ENCODE results near the gene CALML6.

DNA sequence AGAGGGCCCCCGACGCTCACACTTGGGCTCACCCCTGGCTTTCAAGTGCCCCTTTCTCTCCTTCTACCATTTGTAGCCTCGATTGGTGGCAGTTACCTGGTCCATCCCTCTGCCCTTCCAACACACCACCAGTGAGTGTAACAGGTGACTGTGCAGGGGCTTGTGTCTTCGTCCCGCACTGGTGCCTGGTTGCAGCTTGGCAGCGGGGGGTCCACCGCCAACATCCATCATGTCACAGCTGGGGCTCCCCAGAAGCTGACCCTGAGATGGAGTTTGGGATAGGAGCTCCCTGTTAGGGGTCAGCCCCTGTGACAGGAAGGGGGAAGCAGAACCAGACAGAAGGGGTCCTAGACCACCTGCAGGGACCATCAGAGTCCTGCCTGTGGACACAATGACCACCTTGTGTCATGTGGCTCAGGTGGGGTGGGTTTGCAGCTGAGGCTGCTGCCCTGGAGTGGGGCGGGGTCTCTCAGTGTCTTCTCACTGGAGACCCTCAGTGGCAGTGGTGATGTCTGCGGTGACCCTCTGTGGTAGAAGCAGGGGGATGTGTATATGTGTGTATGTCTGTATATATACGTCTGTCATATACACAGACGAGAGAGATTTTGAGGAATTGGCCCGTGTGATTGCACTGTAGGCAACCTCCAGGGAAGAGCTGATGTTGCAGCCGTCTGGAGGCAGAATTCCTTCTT, 3.6 kb upstream of the CALML6 start:
- no peak for TF ChIP-seq POLR2A (IDR thresholded peaks at IDR 0.05)
- TF ChIP-seq, protein P1, sequence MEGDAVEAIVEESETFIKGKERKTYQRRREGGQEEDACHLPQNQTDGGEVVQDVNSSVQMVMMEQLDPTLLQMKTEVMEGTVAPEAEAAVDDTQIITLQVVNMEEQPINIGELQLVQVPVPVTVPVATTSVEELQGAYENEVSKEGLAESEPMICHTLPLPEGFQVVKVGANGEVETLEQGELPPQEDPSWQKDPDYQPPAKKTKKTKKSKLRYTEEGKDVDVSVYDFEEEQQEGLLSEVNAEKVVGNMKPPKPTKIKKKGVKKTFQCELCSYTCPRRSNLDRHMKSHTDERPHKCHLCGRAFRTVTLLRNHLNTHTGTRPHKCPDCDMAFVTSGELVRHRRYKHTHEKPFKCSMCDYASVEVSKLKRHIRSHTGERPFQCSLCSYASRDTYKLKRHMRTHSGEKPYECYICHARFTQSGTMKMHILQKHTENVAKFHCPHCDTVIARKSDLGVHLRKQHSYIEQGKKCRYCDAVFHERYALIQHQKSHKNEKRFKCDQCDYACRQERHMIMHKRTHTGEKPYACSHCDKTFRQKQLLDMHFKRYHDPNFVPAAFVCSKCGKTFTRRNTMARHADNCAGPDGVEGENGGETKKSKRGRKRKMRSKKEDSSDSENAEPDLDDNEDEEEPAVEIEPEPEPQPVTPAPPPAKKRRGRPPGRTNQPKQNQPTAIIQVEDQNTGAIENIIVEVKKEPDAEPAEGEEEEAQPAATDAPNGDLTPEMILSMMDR (IDR thresholded peaks at IDR 0.05) = no peak

Data from vagina (tissue), 2 donors.